Measurements from ENCODE around the gene MYL9. TPM values are rescaled to one million over a fixed set of nuclear protein-coding genes. Genes with fewer than 3 reads are reported as not detected.

MYL9 gene
- total RNA-seq, 4 donors from 2014 or later = 60.9 to 161 (median 80.3) TPM

DNA sequence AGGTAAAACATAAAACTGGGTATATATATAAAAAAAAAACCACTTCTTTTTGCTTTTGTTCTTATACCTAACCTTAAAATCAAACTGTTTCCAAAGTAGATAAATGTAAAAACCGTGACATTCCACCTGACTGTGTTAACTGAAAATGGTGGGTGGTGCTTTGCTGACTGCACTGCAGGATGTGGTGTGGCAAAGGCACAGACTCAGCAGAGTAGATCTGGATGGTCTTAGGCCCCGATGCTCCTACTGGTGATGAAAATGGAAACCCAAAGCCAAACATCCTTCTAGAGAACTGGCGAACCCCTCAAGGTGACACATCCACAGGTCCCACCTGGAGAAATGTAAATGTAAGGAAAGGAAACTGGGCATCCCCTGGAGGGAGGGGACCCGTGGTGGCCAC is 41.0 kb downstream of the MYL9 start:
- H3K27me3 ChIP-seq = no peaks in the 10 kb centered on the region
- peaks cover 16 to 22% of the 10 kb centered on the region in 2 donors for H3K36me3 ChIP-seq
- DNase-seq = no peak
- no peaks in the 10 kb centered on the region for H3K4me1 ChIP-seq
- TF ChIP-seq, protein P1, sequence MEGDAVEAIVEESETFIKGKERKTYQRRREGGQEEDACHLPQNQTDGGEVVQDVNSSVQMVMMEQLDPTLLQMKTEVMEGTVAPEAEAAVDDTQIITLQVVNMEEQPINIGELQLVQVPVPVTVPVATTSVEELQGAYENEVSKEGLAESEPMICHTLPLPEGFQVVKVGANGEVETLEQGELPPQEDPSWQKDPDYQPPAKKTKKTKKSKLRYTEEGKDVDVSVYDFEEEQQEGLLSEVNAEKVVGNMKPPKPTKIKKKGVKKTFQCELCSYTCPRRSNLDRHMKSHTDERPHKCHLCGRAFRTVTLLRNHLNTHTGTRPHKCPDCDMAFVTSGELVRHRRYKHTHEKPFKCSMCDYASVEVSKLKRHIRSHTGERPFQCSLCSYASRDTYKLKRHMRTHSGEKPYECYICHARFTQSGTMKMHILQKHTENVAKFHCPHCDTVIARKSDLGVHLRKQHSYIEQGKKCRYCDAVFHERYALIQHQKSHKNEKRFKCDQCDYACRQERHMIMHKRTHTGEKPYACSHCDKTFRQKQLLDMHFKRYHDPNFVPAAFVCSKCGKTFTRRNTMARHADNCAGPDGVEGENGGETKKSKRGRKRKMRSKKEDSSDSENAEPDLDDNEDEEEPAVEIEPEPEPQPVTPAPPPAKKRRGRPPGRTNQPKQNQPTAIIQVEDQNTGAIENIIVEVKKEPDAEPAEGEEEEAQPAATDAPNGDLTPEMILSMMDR (IDR thresholded peaks at IDR 0.05) = no peak
- no peak for TF ChIP-seq POLR2A (IDR thresholded peaks at IDR 0.05)
- WGBS, 2 donors = 87 to 92% methylated on average over 4 of the region's 4 CpGs
- no peak overlapping the region for H3K4me3 ChIP-seq (replicated peaks in 1 of 3)
- no peak overlapping the region for H3K27ac ChIP-seq
- intact Hi-C loops (cut with DNase I) = no loop called here
- no peaks in the 10 kb centered on the region for H3K9me3 ChIP-seq

DNA sequence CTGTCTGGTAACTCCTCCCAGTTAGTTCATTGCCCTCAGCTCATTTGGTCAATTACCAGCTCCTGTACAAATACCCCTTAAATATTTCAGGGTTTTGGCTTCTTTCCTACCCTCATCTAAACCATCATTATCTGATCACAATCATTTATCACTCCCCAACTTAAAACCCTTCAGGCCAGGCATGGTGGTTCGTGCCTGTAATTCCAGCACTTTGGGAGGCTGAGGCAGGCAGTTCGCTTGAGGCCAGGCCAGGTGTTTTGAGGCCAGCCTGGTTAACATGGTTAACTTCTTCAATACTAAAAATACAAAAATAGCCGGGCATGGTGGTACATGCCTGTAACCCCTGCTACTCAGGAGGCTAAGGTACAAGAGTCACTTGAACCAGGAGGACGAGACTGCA is 41.5 kb downstream of the MYL9 start:
- WGBS, 2 donors = 88 to 92% methylated on average over 4 of the region's 4 CpGs
- Histone ChIP-seq H3K36me3 (peaks cover 16 to 22% of the 10 kb centered on the region in 2 donors), H3K9me3 (no peaks in the 10 kb centered on the region), H3K27me3 (no peaks in the 10 kb centered on the region), H3K27ac (no peak overlapping the region), H3K4me3 (replicated peaks in 1 of 3) (no peak overlapping the region), H3K4me1 (no peaks in the 10 kb centered on the region)
- TF ChIP-seq, protein P1 (IDR thresholded peaks at IDR 0.05) = no peak
- no peak for TF ChIP-seq POLR2A (IDR thresholded peaks at IDR 0.05)
- no peak for DNase-seq
- intact Hi-C loops (cut with DNase I) = no loop called here

DNA sequence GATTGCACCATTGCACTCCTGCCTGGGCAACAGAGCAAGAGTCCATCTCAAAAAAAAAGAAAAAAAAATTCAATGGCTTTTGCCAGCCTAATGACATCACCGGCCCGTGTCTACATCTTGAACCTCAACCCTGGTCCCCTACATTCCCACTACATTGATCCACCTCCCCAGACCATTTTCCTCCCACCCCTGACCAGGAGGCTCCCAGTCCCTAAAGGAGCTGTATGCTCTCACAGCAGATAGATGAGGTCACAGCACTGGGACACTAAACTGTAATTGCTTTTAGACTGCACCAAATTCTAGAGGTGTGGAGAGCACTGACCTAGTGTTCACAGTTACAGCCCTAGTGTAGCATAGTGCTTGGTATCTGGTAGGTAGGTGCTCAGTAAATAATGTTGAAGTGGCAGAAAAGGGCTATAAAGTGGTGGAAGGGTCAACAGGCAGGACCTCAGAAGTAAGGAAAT is 42.7 kb downstream of the MYL9 start:
- H3K36me3 ChIP-seq = peaks cover 16 to 22% of the 10 kb centered on the region in 2 donors
- no peak overlapping the region for H3K27ac ChIP-seq
- no peaks in the 10 kb centered on the region for H3K4me1 ChIP-seq
- H3K27me3 ChIP-seq = no peaks in the 10 kb centered on the region
- 87 to 90% methylated on average over 2 of the region's 2 CpGs for WGBS, 2 donors
- DNase-seq = no peak
- no peak overlapping the region for H3K4me3 ChIP-seq (replicated peaks in 1 of 3)
- no peaks in the 10 kb centered on the region for H3K9me3 ChIP-seq
- TF ChIP-seq POLR2A (IDR thresholded peaks at IDR 0.05) = no peak
- TF ChIP-seq, protein P1 (IDR thresholded peaks at IDR 0.05) = no peak
- intact Hi-C loops (cut with DNase I) = no loop called here

DNA sequence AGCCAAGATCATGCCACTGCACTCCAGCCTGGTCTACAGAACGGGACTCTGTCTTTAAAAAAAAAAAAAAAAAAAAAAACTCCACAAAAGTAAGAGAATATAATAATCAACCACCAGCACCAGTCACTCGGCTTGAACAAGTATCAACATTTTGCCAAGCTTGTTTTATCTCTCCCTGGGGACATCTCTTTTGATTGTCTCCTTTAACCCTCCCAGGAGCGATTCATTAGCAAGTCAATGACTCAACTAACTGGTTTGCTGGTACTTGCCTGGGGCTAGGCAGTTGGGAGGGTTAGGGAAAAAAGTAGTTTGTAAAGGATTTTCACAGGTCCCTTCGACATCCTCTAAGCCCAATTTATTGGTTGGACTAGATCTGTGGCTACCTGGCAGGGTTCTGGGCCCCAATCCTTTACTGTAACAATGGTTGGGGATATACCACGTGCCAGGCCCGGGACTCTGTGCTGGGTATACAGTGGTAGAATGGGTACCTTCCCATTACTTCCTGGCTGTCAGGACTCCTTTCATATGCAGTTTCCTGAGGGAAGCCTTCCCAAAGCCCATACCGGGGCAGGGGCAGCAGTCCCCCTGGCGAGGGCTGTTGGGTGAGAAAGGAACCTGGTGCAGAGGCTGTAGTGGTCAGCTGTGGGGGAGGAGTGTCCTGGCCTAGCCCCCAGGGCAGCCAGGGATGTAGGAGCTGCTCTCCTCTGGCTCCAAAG is 44.2 kb downstream of the MYL9 start:
- 77 to 80% methylated on average over 4 to 6 of the region's 8 CpGs for WGBS, 2 donors
- no peak for DNase-seq
- Histone ChIP-seq H3K36me3 (peaks cover 6 to 14% of the 10 kb centered on the region in 2 donors), H3K9me3 (no peaks in the 10 kb centered on the region), H3K4me1 (no peaks in the 10 kb centered on the region), H3K27ac (no peak overlapping the region), H3K4me3 (replicated peaks in 1 of 3) (no peak overlapping the region), H3K27me3 (no peaks in the 10 kb centered on the region)
- TF ChIP-seq, protein P1 (IDR thresholded peaks at IDR 0.05) = no peak
- intact Hi-C loops (cut with DNase I) = no loop called here

DNA sequence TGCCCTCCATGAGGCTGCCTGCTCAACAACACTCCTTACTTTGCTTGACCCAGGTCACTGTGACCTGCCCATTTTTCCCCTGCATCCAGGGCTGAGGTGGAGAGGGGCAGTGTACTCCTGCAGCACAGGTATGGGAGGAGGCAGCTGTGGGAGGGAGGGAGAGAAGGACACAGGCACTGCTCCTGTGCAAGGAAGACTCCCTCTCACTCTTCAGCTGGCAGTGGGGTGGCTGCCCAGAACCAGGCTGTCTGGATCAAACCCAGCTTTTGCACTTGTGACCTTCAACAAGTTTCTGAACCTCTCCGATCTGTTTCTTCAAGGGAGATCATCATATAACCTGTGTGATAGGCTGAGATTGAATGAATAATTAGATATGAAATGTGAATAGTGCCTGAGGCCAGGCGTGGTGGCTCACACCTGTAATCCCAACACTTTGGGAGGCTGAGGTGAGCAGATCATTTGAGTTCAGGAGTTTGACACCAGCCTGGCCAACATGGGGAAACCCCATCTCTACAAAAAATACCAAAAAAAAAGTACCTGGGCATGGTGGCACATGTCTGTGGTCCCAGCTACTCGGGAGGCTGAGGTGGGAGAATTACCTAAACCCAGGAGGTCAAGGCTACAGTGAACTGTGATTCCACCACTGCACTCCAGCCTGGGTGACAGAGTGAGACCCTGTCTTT is 46.2 kb downstream of the MYL9 start:
- intact Hi-C loops (cut with DNase I) = no loop called here
- Histone ChIP-seq H3K27ac (no peak overlapping the region), H3K4me3 (replicated peaks in 1 of 3) (no peak overlapping the region), H3K4me1 (peaks cover 0 to 2% of the 10 kb centered on the region in 2 donors), H3K27me3 (no peaks in the 10 kb centered on the region), H3K9me3 (no peaks in the 10 kb centered on the region), H3K36me3 (peaks cover 0 to 2% of the 10 kb centered on the region in 2 donors)
- DNase-seq = peak; percentile 26 to 38
- WGBS, 2 donors = 86 to 90% methylated on average over 3 of the region's 3 CpGs
- no peak for TF ChIP-seq POLR2A (IDR thresholded peaks at IDR 0.05)
- TF ChIP-seq, protein P1 (IDR thresholded peaks at IDR 0.05) = no peak
